SH-SY5Y (cell line): ENCODE results near the gene IL5.

Source experiments
- GATA2 ChIP-seq: IDR thresholded peaks from 2 replicates; pipeline ENCODE4 v1.6.1; 2011; ENCODE audit warnings: mild to moderate bottlenecking, low read depth, low read length
- GATA3 ChIP-seq: IDR thresholded peaks from 2 replicates; pipeline ENCODE4 v1.6.1; 2011; ENCODE audit warnings: low read depth, mild to moderate bottlenecking, low read length, moderate library complexity

DNA sequence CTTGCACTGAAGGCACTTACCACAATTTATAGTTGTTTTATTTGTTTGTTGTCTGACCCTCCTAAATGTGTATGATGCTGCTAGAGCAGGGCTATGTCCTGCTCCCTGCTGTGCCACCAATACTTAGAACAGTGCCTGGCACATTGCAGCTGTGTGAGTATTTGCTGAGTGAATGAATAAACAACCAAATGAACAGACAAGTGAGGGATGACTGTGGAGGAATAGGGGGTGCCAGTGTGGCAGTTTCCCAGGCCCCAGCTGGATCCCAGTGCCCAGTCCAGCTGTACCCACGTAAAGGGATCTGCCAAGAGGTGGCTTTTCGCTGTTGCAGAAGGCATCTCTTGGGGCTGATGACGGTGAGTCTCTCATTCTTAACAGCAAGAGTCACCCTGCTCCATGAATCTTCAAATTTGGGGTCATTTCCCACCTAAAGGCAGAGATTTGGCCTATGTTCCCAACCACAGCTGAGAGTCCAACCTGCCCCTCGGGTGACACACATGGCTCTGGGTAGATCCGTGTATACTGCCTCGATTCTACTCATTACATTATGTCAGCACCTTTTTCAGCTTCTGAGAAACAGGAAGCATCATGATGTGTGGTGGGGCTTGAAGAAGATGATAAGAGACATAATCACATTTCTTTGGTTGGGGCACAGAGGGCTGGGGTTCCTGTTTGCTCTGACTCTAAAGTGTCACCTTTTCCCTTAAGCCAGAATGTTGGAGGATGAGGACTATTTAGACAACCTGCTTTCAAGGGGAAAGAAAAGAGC is 14.3 kb downstream of the IL5 start:
- TF ChIP-seq GATA2: no peak
- no peak for TF ChIP-seq GATA3
